Measurements from ENCODE around the gene BTLA. TPM values are rescaled to one million over a fixed set of nuclear protein-coding genes. Genes with fewer than 3 reads are reported as not detected.
A peak's percentile ranks its signal among the peaks of the same experiment; 100 is the strongest.

BTLA gene
- total and polyA plus RNA-seq, 10 of the 15 experiments (the other 5 are each of a cell fraction or from before 2014, with no cell fraction given) = 55.4 to 134 (median 84.2) TPM

- TF ChIP-seq JUNB (IDR thresholded peaks at IDR 0.05) (no peak), POLR2AphosphoS2 (IDR thresholded peaks at IDR 0.05; ENCODE audit: low read depth, low read length) (no peak), IRF5 (IDR thresholded peaks at IDR 0.05; ENCODE audit: borderline replicate concordance) (no peak)
Measured at GRCh38 chr3:112476346-112476745, 22.9 kb downstream of the BTLA start (continued).

GRCh38 chr3:112474796-112475195, 24.5 kb downstream of the BTLA start:
- H4K20me1 ChIP-seq (ENCODE audit: control insufficient read depth, insufficient read depth) = no peaks in the 10 kb centered on the region
- H3K9ac ChIP-seq (ENCODE audit: control insufficient read depth, insufficient read depth, low read length) = no peak overlapping the region
- DNase-seq (ENCODE audit: low read depth, low spot score) (no peak), ATAC-seq (peak; percentile 11; the same call in 1 of the 3 replicates), FAIRE-seq (no peak)
- no TSS peak for BruUV-seq (replicated peaks)
- SMC1A ChIA-PET (ENCODE audit: uncharacterized antibody, unreplicated experiment) = interaction anchor here (1.0 to 7.6 kb wide), 3 partner anchors 10 to 18 kb away, joined by 3 to 51 read pairs (median 3); no protein-coding TSS in a partner anchor
- in situ Hi-C loops (cut with MboI) (no loop called here), intact Hi-C loops (cut with micrococcal nuclease; ENCODE audit: unreplicated experiment) (no loop called here)
- peaks cover 8% of the 10 kb centered on the region for H3K9me3 ChIP-seq (replicated peaks; ENCODE audit: control insufficient read depth, insufficient read depth, low read length)
- peak overlapping the region; percentile 46 for H3K27ac ChIP-seq (ENCODE audit: control insufficient read depth, insufficient read depth)
- 100% methylated on average over 2 of the region's 2 CpGs for WGBS (ENCODE audit: insufficient coverage, insufficient replicate concordance, low lambda C conversion rate, missing lambda C conversion rate)
- peaks cover 78% of the 10 kb centered on the region for H3K79me2 ChIP-seq (ENCODE audit: control insufficient read depth, insufficient read depth, low read length)
- peak overlapping the region; percentile 59 for H3K4me2 ChIP-seq (ENCODE audit: control insufficient read depth, insufficient read depth)
- POLR2A ChIA-PET = interaction anchor here (1.2 kb wide), 1 partner anchor 13 kb away, joined by 3 read pairs; no protein-coding TSS in a partner anchor
- RAD21 ChIA-PET (ENCODE audit: unreplicated experiment) = interaction anchor here (0.8 to 1.2 kb wide), 2 partner anchors 14 to 359 kb away, joined by 3 to 4 read pairs; no protein-coding TSS in a partner anchor
- H3K4me1 ChIP-seq (ENCODE audit: control insufficient read depth, insufficient read depth, low read length) = peaks cover 32% of the 10 kb centered on the region
- CTCF ChIA-PET = no interaction called here
- H3K36me3 ChIP-seq (ENCODE audit: control insufficient read depth in 2 of 2, insufficient read depth in 2 of 2, low read length in 1 of 2) = peaks cover 6 to 47% of the 10 kb centered on the region in 2 experiments
- no peak overlapping the region for H3K4me3 ChIP-seq
- no peaks in the 10 kb centered on the region for H3K27me3 ChIP-seq (replicated peaks in 1 of 2; ENCODE audit: control insufficient read depth in 2 of 2, insufficient read depth in 2 of 2, low read length in 1 of 2)
- H2AFZ ChIP-seq (ENCODE audit: control insufficient read depth, low read depth, low read length) = no peak overlapping the region
- no peak for TF ChIP-seq MEF2B (IDR thresholded peaks at IDR 0.05; ENCODE audit: partially characterized antibody, poor library complexity, severe bottlenecking)
- TF ChIP-seq NFIC (IDR thresholded peaks at IDR 0.05; ENCODE audit: low read depth, low read length) = 0 out of 2 replicates have a peak, but pooled peaks have one; percentile 27
- TF ChIP-seq PML (IDR thresholded peaks at IDR 0.05; ENCODE audit: low read length) = peak; percentile 40; the same call in 1 of the 2 replicates
- no peak for TF ChIP-seq ZSCAN29 (IDR thresholded peaks at IDR 0.05)
- no peak for TF ChIP-seq PRDM15 (CRISPR knock-in tag; IDR thresholded peaks at IDR 0.05)
- no peak for TF ChIP-seq ZBTB11 (CRISPR knock-in tag; IDR thresholded peaks at IDR 0.05)
- no peak for TF ChIP-seq SKIL (IDR thresholded peaks at IDR 0.05; ENCODE audit: low read depth, poor library complexity, severe bottlenecking)
- TF ChIP-seq HCFC1 (IDR thresholded peaks at IDR 0.05; ENCODE audit: low read length) = no peak
- no peak for TF ChIP-seq STAT1 (conservative IDR thresholded peaks at IDR 0.05)
